ENCODE measurements around the gene TRIM38.
"Not testable (repeated sequence)": the region's sequence is repeated elsewhere in the genome, so short reads cannot be mapped to it uniquely, and the experiment has no call there.

Gene TRIM38

DNA sequence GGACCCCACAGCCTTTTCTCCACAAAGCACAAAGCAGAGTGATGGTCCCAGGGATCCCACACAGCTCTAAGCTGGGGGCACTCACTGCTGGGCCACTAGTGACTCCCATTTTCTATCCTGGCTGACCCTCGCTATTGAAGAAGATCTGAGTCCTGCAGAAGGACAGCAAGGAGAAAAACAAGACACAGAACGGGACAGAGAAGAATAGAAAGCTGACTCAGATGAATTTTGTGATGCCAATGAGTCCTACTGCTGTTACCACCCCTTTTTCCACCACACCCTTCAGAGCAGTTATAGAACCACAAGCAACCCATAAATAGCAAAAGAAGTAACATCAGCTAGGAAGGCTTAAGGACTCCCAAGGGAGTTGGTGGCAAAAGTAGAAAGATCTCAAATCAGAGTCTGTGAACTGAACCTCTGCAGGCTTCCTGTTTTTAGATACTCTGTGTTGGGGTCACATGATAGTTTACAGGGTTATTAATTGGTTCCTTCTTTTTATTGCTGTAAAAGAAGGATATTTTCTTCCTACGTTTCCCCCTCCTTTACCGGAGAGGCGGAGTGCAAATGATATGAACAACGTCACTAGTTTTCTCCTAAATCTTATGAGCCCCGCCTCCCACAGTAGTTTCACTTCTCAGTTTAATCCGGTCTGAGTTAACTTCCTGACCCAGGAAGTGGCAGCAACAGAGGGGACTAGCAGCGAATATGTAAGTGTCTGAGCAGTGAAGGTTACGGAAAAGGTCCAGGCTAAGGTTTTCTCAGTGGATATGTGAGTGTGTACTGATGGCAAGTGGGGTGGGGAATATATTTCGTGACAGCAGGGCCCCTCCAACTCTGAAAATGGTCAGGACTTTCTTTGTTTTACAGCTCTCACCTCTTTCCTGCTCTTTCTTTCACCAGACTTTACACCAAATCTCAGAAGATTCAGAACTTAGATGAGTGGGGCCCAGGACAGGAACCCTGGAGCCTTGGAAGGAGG, at the start of gene TRIM38:
TRIM38 (plus strand) TSS at position 654 of the 979 bp plus-strand sequence. CDS start 3,721 bp downstream, outside the sequence.
- DNase-seq, result no peak

DNA sequence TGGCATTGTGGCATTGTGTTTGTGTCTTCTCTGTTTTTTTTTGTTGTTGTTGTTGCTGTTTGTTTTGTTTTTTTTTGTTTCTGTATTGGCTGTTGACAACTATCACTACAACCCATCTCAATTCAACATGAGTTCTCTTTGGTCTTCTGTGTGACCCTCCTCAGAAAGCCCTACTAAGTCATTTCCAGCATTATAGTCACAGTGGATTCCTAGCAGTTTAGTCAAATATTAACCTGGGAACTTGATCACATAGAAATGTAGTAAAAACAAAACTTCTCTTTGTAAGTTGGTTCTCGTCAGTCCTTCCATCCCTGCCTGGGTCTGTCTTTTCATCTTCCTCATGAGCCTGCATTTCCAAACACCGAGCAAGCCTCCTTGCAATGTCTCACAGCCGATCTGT, 48.9 kb upstream of the TRIM38 start:
- no peak for DNase-seq

- DNase-seq, result no peak
Observed at GRCh38 chr6:25916330-25916729, 46.3 kb upstream of the TRIM38 start.

- DNase-seq, result no peak
Observed at GRCh38 chr6:25916789-25917490, 45.7 kb upstream of the TRIM38 start.

GRCh38 chr6:25918083-25918683, 44.4 kb upstream of the TRIM38 start:
- no peak for DNase-seq

DNA sequence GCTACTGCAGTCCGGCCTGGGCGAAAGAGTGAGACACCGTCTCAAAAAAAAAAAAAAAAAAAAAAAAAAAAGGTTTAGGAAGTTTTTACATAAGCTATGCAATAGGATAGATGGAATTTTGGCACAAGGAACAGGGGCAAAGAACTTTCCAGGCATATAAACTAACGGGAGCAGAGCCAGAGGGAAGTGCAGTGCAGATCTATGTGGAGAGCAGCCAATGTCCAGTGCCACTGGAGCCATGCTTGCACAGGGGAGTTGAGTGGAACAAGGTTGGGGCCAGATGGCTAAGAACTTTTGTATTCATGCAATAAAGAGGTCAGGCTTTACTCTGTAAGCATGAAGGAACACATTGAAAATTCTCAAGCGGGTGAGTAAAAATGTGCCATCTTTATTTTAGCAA, 42.9 kb upstream of the TRIM38 start:
- DNase-seq, result no peak

DNA sequence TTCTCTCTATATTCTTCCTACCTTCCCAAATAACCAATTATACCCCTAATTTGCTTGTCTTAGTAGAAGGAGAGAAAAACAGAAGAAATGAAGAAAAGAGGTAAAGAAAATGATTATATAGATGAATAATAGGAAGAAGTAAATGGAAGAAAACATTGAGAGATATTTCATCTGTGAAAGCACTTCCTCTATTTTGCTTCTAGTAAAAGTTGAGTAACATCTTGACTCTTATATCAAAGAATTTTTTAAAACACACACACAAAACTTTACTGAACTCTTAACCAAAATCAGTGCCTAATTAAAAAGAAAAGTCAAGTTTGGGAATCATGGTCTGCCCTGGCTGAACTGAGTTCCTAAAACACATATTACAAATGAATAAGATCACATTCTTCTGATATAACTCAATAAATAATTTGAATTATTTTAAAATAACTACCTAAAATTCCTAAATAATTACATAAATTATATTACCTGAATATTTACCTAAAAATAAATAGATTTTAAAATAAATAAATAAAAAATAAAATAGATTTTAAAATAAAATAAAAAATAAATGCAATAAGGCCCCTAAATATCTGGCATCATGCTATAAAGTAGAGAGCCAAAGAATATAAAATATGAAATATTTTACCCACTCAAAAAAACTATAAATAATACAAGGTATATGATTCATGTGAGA, 40.9 kb upstream of the TRIM38 start:
- no peak for DNase-seq

DNA sequence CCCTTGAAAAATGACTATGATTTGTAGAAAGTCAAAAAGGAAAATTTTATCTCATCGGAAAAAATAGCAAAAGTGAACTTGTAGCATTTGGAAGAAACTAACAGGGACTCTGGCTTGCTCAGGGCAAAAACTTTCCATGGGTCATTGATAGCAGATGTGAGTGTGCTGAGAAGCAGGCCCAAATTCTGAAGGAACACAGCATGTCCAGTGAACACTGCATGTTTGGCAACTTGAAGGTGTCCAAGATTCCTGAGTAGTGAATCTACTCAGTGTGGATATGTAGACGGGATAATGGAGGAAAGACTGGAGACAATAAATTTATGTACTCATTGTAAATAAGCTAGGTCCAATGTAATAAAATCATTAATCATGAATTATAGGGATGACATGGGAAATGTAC, 40.3 kb upstream of the TRIM38 start:
- DNase-seq, result no peak

DNA sequence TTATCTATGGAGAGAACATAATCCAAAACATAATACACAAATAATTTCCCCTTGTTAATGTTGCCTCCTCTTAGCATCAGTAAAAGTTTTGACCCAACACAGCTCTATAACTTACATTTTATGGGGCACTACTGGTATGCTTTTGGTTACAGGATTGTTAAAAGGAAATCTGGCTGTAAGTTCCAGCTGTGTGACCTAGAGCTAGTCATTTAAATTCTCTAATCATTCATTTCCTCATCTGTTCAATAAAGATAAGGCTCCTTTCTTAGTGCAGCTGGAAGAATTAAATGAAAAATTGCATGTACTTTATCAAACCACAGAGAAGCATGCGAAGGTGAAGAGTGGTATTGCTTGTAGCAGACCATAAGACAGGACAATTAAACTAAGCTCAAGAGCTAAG, 36.7 kb upstream of the TRIM38 start:
- no peak for DNase-seq

DNA sequence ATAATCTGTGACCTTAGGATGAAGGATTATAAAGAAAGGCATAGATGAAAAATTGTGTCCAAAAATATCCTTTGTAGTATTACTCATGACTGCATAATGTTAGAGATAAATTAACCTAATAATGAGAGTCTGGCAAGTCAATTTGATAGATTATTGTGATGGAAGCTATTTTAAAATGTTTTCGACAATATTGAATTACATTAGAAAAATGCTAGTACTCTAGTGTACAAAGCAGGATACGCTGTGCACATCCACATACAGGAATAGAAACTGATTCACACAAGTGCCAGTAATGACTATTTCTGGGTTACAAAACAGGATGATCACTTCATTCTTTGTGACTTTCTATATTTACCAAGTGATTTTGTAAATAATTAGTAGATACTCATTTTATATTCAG, 35.4 kb upstream of the TRIM38 start:
- DNase-seq, result no peak

- no peak for DNase-seq
Observed at GRCh38 chr6:25927756-25928216, 34.8 kb upstream of the TRIM38 start.

DNA sequence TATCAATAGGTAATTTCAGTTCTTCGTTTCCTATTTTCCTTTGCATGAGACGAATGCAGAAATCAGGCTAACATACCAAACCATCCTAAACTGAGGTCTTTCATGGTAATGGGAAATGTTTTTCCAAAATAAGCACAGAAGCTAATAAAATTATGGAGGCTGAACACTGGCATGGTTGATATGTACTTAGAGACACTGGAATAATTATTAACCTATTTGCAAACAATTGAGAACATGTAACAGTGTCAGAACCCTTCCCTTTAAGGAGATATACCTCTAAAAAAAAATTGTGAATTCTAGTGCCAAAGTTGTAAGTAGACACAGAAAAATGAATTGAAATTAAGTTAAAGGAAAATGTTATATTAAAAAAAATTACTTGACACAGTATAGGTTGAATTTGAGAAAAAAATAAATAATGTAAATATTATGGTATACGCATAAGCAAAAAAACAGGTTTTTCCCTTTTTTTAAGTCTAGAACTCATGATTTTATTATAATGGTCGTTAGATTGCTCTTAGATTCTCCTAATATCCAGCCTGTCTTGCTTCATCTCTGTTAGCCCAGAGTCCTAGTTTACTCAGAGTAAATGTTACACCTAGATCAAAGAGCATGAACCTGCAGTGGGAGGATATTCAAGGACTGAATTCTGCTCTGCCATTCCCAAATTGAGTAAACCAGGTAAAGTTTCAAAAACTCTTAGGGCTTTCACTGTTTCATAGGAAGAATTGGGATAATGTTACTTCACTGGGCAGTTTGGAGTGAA, 33.9 kb upstream of the TRIM38 start:
- no peak for DNase-seq

DNA sequence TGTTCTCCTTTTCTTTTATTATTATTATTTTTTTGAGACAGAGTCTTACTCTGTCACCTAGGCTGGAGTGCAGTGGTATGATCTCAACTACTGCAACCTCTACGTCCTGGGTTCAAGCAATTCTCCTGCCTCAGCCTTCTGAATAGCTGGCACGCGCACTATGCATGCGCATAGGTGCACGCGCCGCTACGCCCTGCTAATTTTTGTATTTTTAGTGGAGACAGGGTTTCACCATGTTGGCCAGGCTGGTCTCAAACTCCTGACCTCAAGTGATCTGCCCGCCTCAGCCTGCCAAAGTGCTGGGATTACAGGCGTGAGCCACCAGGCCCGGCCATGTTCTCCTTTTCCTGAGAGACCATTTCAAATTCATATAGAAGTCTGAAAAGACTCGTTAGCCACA, 32.8 kb upstream of the TRIM38 start:
- not testable (repeated sequence) for DNase-seq

GRCh38 chr6:25930532-25931410, 31.8 kb upstream of the TRIM38 start, which contains the start of gene SLC17A2:
SLC17A2 (minus strand) TSS chr6:25930691; CDS start chr6:25925796, 4,895 bp downstream.
- no peak for DNase-seq

- no peak for DNase-seq
Observed at GRCh38 chr6:25931411-25931709, 31.2 kb upstream of the TRIM38 start.

GRCh38 chr6:25934156-25934555, 28.4 kb upstream of the TRIM38 start:
- no peak for DNase-seq

DNA sequence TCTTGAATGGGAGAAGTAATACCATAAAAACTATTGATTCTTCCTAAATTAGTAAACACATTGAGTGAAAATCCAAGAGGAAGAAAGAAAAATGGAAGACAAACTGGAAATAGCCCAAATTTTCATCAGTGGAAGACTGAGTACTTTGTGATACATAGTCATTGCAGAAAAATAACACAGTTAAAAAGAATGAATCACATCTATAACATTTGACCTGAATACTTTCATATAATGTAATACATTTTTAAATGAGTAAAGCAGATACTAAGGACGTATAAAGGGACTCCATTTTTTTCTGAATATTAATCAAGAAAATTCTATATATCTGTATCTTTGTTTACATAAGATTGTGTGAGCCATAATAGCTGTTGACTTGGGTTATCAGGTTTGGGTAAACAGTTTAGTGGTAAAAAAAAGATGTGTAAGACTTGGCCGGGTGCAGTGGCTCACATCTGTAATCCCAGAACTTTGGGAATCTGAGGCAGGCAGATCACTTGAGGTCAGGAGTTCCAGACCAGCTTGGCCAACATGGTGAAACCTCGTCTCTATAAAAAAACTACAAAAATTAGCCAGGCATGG, 27.8 kb upstream of the TRIM38 start:
- DNase-seq, result no peak

GRCh38 chr6:25935953-25936352, 26.6 kb upstream of the TRIM38 start:
- no peak for DNase-seq

DNA sequence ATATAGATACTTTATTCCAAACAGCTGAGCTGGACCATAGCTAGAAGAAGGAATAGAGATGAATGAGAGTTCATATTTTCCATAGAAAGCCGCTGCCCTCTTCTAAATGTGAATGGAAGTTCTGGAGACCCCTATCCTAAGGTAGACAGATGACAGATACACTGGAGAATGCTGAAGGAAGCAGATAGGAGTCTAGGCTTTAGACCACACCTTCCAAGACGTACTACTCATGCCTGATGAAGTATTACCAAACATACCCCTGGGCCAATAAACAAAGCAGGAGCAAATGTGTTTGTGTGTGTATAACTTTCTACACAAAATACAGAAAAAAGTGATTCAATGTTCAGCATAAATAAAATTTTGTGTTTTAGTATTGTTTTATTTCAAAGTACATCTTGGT, 23.0 kb upstream of the TRIM38 start:
- no peak for DNase-seq

DNA sequence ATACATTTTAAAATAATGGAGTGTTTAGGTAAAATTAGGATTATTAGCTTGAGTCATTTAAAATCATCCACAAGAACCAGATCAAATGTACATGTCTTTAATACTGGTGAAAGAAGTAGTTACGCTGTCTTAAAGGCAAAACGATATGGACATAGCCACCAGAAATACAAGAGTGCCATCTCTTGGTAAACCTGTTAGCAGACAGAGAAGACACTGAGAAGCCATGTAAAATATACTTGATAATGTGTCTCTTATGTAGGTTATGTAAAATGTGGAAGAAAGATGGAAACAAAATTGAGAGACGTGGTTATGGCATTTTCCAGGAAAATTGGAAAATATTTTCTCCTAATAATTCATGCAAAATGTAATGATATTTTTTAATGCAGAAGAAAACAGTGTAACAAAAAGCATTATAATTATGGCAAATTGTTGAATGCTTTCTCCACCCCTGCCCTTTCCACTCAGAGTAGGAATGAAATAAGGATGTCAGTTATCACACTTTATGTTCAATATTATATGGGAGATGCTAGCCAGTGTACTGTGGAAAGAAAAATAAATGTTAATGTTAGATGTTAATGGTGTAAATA, 19.9 kb upstream of the TRIM38 start:
- DNase-seq, result peak in 1 of 2 experiments; percentile 51

All from NCI-H524 (cell line).